Astrocyte (in vitro differentiated cells and primary cell): ENCODE measurements around the gene OPN1SW. TPM values are rescaled to one million over a fixed set of nuclear protein-coding genes. Genes with fewer than 3 reads are reported as not detected.

Experiments
- DNase-seq: peaks from one replicate; pipeline ENCODE4 v3.0.0-alpha.2; 2010; ENCODE audit warnings: low read depth
- FAIRE-seq: peaks from 2 replicates; lab custom pipeline; 2011; peaks lifted over from hg19 to GRCh38; lab: Jason Lieb, UNC
- H2AFZ ChIP-seq: 2 replicates; pipeline ENCODE4 v1.6.0; 2012; ENCODE audit warnings: low read depth, low read length, inconsistent platforms
- H3K27ac ChIP-seq: 2 replicates; pipeline ENCODE4 v1.5.1; 2011; ENCODE audit warnings: low read depth, low read length, inconsistent platforms
- H3K27me3 ChIP-seq: 2 replicates; pipeline ENCODE4 v1.6.0; 2011; ENCODE audit warnings: low read length, inconsistent platforms; ENCODE audit not compliant: insufficient read depth
- H3K36me3 ChIP-seq: 2 replicates; pipeline ENCODE4 v1.5.1; 2011; ENCODE audit warnings: low read length, inconsistent platforms; ENCODE audit not compliant: insufficient read depth
- H3K4me1 ChIP-seq: 2 replicates; pipeline ENCODE4 v1.5.1; 2011; ENCODE audit warnings: low read length, inconsistent platforms; ENCODE audit not compliant: insufficient read depth
- H3K4me2 ChIP-seq: 2 replicates; pipeline ENCODE4 v1.6.0; 2012; ENCODE audit warnings: low read length, inconsistent platforms
- H3K4me3 ChIP-seq: 2 replicates; pipeline ENCODE4 v1.5.1; 2011; ENCODE audit warnings: low read depth, mild to moderate bottlenecking, low read length, inconsistent platforms; ENCODE audit not compliant: insufficient read depth
- H3K79me2 ChIP-seq: 2 replicates; pipeline ENCODE4 v1.6.0; 2012; ENCODE audit warnings: mild to moderate bottlenecking, low read length, inconsistent platforms; ENCODE audit not compliant: insufficient read depth
- H3K9ac ChIP-seq: 2 replicates; pipeline ENCODE4 v1.6.0; 2012; ENCODE audit warnings: mild to moderate bottlenecking, low read length, inconsistent platforms
- H3K9me3 ChIP-seq: 2 replicates; pipeline ENCODE4 v1.5.1; 2012; ENCODE audit warnings: low read depth, mild to moderate bottlenecking, low read length, inconsistent platforms; ENCODE audit not compliant: insufficient read depth
- H4K20me1 ChIP-seq: 2 replicates; pipeline ENCODE4 v1.6.0; 2012; ENCODE audit warnings: low read length, inconsistent platforms; ENCODE audit not compliant: insufficient read depth
- H3K27ac Mint-ChIP-seq: one replicate; pipeline ENCODE4 v1.8.0; 2021; ENCODE audit warnings: mild to moderate bottlenecking, mixed read lengths; ENCODE audit not compliant: unreplicated experiment
- H3K27me3 Mint-ChIP-seq: one replicate; pipeline ENCODE4 v1.8.0; 2021; ENCODE audit warnings: low read depth, mixed read lengths; ENCODE audit not compliant: unreplicated experiment
- H3K36me3 Mint-ChIP-seq: one replicate; pipeline ENCODE4 v1.8.0; 2021; ENCODE audit warnings: low read depth, mixed read lengths; ENCODE audit not compliant: unreplicated experiment
- H3K4me1 Mint-ChIP-seq: one replicate; pipeline ENCODE4 v1.8.0; 2021; ENCODE audit warnings: low read depth, mixed read lengths; ENCODE audit not compliant: unreplicated experiment
- H3K4me3 Mint-ChIP-seq: one replicate; pipeline ENCODE4 v1.8.0; 2021; ENCODE audit warnings: mild to moderate bottlenecking, moderate library complexity, mixed read lengths; ENCODE audit not compliant: unreplicated experiment
- H3K9me3 Mint-ChIP-seq: one replicate; pipeline ENCODE4 v1.8.0; 2021; ENCODE audit warnings: mild to moderate bottlenecking, mixed read lengths; ENCODE audit not compliant: unreplicated experiment
- EZH2 ChIP-seq: IDR thresholded peaks from 2 replicates; pipeline ENCODE4 v1.6.1; 2012; ENCODE audit warnings: mild to moderate bottlenecking, low read length, inconsistent platforms; ENCODE audit not compliant: insufficient read depth
- total RNA-seq: library from RNA; stranded (reverse); gene quantifications from 2 replicates; pipeline ENCODE4 v1.2.1, GENCODE V29; 2021
- TF ChIP-seq, protein P1 (sequence below): IDR thresholded peaks from 2 replicates; pipeline ENCODE4 v1.5.1; 2011; ENCODE audit warnings: low read depth, mild to moderate bottlenecking, inconsistent platforms, low read length, moderate library complexity; ENCODE audit not compliant: insufficient read depth

OPN1SW gene
- total RNA-seq, 1 donor from 2014 or later = not detected

DNA sequence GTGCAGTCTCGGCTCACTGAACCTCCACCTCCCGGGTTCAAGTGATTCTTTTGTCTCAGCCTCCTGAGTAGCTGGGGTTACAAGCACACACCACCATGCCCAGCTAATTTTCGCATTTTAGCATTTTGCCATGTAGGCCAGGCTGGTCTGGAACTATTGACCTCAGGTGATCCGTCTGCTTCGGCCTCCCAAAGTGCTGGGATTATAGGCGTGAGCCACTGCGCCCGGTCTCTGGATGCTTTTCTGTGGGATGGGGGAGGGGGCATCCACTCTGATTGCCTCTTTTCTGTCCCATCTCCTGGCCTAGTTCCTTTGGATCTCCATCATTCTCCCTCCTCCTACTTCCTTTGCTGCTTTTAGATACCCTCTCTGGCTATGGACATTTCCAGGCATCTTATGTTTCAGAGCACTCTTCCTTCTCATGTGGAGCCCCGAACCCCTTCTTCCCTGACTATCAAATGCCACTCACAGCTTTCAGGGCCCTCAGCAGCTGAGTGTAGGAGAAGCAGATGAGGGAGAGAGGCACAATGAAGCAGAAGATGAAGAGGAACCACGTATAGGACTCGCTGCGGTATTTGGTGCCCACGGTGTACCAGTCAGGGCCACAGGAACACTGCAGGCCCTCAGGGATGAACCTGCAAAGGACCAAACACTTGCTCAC, 1.4 kb downstream of the OPN1SW start:
- H3K9ac ChIP-seq = no peak overlapping the region
- H3K4me2 ChIP-seq = no peak overlapping the region
- H3K36me3 Mint-ChIP-seq = peaks cover 43% of the 10 kb centered on the region
- H3K9me3 ChIP-seq = no peaks in the 10 kb centered on the region
- no peaks in the 10 kb centered on the region for H3K4me1 ChIP-seq
- H3K4me3 ChIP-seq = no peak overlapping the region
- H3K27me3 ChIP-seq = no peaks in the 10 kb centered on the region
- TF ChIP-seq, protein P1, sequence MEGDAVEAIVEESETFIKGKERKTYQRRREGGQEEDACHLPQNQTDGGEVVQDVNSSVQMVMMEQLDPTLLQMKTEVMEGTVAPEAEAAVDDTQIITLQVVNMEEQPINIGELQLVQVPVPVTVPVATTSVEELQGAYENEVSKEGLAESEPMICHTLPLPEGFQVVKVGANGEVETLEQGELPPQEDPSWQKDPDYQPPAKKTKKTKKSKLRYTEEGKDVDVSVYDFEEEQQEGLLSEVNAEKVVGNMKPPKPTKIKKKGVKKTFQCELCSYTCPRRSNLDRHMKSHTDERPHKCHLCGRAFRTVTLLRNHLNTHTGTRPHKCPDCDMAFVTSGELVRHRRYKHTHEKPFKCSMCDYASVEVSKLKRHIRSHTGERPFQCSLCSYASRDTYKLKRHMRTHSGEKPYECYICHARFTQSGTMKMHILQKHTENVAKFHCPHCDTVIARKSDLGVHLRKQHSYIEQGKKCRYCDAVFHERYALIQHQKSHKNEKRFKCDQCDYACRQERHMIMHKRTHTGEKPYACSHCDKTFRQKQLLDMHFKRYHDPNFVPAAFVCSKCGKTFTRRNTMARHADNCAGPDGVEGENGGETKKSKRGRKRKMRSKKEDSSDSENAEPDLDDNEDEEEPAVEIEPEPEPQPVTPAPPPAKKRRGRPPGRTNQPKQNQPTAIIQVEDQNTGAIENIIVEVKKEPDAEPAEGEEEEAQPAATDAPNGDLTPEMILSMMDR = no peak
- TF ChIP-seq EZH2 = no peak
- H3K4me3 Mint-ChIP-seq = no peak overlapping the region
- peaks cover 9% of the 10 kb centered on the region for H3K79me2 ChIP-seq
- DNase-seq (no peak), FAIRE-seq (no peak)
- H3K9me3 Mint-ChIP-seq = peaks cover 13% of the 10 kb centered on the region
- H3K27ac Mint-ChIP-seq = no peak overlapping the region
- H3K27me3 Mint-ChIP-seq = no peaks in the 10 kb centered on the region
- no peak overlapping the region for H3K27ac ChIP-seq
- H3K4me1 Mint-ChIP-seq = no peaks in the 10 kb centered on the region
- H3K36me3 ChIP-seq = peaks cover 53% of the 10 kb centered on the region
- peaks cover 54% of the 10 kb centered on the region for H4K20me1 ChIP-seq
- H2AFZ ChIP-seq = no peak overlapping the region

DNA sequence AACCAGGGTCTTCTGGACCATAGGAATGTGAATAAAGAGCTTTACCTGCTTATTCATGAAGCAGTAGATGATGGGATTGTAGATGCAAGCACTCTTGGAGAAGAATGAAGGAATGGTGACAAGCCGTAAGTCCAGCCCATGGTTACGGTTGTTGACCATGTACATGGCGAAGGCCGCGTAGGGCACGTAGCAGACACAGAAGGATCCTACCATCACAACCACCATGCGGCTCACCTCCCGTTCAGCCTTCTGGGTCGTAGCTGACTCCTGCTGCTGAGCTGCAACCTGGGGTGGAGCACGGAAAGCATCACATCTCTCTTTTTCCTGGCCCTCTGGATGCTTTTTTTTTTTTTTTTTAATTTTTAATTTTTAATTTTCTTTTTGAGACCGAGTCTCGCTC, 2.0 kb downstream of the OPN1SW start:
- Mint-ChIP-seq H3K36me3 (peaks cover 48% of the 10 kb centered on the region), H3K4me3 (no peak overlapping the region), H3K9me3 (peaks cover 13% of the 10 kb centered on the region), H3K27ac (no peak overlapping the region), H3K27me3 (no peaks in the 10 kb centered on the region), H3K4me1 (no peaks in the 10 kb centered on the region)
- H3K27me3 ChIP-seq = no peaks in the 10 kb centered on the region
- no peak overlapping the region for H3K4me2 ChIP-seq
- no peaks in the 10 kb centered on the region for H3K9me3 ChIP-seq
- H3K79me2 ChIP-seq = peaks cover 14% of the 10 kb centered on the region
- no peaks in the 10 kb centered on the region for H3K4me1 ChIP-seq
- no peak overlapping the region for H3K9ac ChIP-seq
- DNase-seq (no peak), FAIRE-seq (no peak)
- H3K4me3 ChIP-seq = no peak overlapping the region
- no peak overlapping the region for H3K27ac ChIP-seq
- H3K36me3 ChIP-seq = peaks cover 58% of the 10 kb centered on the region
- peaks cover 56% of the 10 kb centered on the region for H4K20me1 ChIP-seq
- TF ChIP-seq EZH2 = no peak
- TF ChIP-seq, protein P1 = no peak
- H2AFZ ChIP-seq = no peak overlapping the region

DNA sequence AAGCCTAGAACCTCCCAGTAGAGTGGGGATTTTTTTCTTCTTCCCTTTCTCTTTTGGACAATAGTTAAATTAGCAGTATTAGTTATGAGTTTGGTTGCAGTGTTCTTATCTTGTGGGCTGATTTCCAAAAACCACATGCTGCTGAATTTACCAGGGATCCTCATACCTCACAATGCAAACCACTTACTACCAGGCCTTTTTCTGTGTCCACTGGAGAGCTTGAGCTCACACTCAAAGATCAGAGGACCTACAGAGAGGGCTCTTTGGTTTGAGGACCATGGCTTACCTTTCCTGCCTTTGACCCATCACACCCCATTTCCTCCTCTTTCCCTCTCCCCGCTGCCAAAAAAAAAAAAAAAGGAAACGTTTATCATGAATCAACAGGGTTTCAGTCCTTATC, 5.4 kb downstream of the OPN1SW start:
- Mint-ChIP-seq H3K27me3 (no peaks in the 10 kb centered on the region), H3K9me3 (peaks cover 4% of the 10 kb centered on the region), H3K4me1 (no peaks in the 10 kb centered on the region), H3K27ac (peak overlapping the region; percentile 20), H3K4me3 (no peak overlapping the region), H3K36me3 (peaks cover 48% of the 10 kb centered on the region)
- H2AFZ ChIP-seq = no peak overlapping the region
- DNase-seq = peak; percentile 71
- peaks cover 79% of the 10 kb centered on the region for H4K20me1 ChIP-seq
- peaks cover 79% of the 10 kb centered on the region for H3K36me3 ChIP-seq
- H3K9me3 ChIP-seq = no peaks in the 10 kb centered on the region
- no peak overlapping the region for H3K9ac ChIP-seq
- no peak overlapping the region for H3K27ac ChIP-seq
- H3K79me2 ChIP-seq = peaks cover 38% of the 10 kb centered on the region
- H3K4me2 ChIP-seq = no peak overlapping the region
- FAIRE-seq = no peak
- H3K4me3 ChIP-seq = no peak overlapping the region
- H3K27me3 ChIP-seq = no peaks in the 10 kb centered on the region
- peaks cover 3% of the 10 kb centered on the region for H3K4me1 ChIP-seq
- TF ChIP-seq, protein P1 = no peak
- TF ChIP-seq EZH2 = no peak
